GM18907 (cell line): ENCODE data around the gene GPR78.
A peak's percentile ranks its signal among the peaks of the same experiment; 100 is the strongest.

Source experiments
- ATAC-seq: cut with Tn5 transposase; IDR thresholded peaks from one replicate; pipeline ENCODE4 v1.9.1; 2021; ENCODE audit warnings: mild to moderate bottlenecking, moderate library complexity; ENCODE audit not compliant: unreplicated experiment

GPR78 gene, protein sequence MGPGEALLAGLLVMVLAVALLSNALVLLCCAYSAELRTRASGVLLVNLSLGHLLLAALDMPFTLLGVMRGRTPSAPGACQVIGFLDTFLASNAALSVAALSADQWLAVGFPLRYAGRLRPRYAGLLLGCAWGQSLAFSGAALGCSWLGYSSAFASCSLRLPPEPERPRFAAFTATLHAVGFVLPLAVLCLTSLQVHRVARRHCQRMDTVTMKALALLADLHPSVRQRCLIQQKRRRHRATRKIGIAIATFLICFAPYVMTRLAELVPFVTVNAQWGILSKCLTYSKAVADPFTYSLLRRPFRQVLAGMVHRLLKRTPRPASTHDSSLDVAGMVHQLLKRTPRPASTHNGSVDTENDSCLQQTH

DNA sequence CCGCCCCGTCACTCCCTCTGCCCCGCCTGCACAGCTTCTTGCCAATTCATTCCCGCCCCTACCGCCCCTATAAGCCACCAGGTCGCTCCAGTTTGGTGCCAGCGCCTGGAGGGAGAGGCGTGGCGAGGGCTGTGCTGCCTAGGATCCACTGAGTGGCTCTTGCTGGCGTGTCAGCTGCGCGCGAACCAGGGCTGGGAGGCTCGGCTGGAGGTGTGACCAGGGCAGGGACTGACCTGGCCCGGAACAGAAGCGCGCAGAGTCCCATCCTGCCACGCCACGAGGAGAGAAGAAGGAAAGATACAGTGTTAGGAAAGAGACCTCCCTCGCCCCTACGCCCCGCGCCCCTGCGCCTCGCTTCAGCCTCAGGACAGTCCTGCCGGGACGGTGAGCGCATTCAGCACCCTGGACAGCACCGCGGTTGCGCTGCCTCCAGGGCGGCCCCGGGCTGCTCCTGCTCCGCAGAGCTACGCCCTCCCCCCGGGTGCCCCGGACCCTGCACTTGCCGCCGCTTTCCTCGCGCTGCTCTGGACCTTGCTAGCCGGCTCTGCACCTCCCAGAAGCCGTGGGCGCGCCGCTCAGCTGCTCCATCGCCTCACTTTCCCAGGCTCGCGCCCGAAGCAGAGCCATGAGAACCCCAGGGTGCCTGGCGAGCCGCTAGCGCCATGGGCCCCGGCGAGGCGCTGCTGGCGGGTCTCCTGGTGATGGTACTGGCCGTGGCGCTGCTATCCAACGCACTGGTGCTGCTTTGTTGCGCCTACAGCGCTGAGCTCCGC, at the start of gene GPR78:
GPR78 (plus strand) TSS at position 72 of the 773 bp plus-strand sequence; CDS start at position 663, 591 bp downstream.
- no peak for ATAC-seq

DNA sequence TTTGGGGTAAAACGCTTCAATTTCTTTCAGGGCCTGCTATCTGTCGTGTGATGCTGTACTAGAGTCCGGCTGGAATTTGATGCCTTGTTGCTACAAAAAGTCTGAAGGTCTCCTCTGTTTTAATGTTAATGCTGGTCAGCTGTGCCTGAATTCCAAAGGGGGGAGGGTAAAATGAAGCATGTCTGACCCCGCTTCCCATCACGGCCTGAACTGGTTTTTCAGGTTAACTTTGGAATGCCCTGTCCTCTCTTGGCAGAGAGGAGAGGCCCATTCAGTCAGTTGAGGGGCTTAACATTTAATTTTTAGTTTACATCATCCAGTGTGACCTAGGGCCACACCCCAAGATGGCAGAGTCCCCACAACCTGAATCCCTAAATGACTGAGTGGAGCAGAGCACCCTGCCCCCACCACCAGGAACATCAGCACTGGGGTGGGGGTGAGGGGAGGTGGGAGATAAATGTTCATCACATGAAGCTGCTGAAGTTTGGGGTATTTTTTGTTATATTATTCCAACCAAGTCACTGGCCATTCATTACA, 47.9 kb upstream of the GPR78 start:
- no peak for ATAC-seq

DNA sequence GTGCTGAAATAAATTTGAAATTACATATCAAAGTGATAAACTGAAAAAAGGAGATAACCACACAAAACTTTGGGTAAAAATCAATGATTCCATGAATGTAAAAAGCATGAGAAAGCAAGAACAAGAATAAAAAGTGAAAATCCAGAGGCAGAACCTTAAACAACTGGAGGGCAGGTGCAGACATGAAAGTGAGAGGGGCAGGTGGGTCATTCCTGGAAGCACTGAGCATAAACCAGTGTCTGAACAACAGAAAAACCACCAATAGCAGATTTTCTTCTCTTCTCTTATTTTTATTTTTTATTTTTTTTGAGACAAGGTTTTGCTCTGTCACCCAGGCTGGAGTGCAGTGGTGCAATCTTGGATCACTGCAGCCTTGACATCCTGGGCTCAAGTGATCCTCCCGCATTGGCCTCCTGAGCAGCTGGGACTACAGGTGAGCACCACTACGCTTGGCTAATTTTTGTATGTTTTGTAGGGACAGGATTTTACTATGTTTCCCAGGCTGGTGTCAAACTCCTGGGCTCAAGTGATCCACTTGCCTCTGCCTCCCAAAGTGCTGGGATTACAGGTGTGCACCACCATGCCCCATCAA, 46.8 kb upstream of the GPR78 start:
- no peak for ATAC-seq

DNA sequence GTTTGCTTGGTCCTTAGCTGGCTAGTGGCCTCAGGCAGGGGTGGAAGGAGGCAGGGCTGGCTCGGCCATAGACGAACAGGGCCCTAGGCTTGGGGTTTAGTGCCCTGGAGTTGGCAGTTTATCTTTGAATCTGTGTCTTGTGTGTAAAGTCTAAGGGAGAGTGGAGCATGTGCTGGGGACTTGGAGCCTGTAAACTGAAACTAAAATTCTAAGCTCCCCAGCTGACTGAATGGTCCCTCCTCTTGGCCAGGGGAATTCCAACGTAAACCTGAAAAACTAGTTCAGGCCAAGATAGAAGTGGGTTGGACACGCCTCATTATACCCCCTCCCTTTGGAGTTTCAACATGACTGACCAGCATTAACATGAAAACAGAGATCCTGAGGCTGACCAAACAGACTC, 46.1 kb upstream of the GPR78 start:
- ATAC-seq: peak; percentile 88

DNA sequence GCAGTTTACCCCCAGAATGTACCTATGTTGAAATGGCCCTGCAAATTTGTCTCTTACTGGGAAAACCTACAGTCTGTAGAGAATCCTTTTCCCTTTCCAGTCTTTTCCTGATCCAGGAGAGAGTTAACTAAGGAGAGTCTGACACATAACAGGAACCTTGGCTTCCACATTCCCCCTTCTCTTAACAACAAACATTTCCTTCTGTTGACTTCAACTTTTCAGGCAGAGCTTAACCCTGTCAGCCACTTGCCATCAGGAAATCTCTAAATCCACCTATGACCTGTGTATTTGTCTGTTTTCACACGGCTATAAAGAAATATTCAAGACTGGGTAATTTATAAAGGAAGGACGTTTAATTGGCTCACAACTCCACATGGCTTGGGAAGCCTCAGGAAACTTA, 45.6 kb upstream of the GPR78 start:
- ATAC-seq: no peak

DNA sequence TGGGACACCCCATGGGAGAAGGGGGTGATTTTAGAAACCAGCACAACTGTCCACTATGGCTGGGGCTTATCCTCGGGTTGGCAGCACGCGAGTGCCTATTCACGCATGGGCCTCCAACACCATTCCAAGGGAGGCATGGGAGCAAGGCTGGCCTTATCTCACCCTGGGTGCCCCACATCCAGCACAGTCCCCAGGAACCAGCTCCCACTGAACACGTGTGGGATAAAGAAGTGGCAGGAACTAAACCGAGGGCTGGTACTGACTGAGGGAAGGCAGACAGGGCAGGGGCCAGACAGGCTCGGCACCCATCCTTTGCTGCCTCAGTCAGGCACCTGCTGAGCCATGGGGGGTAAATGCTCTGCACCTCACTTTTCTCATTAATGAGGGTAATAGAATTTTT, 43.7 kb upstream of the GPR78 start:
- ATAC-seq: no peak

DNA sequence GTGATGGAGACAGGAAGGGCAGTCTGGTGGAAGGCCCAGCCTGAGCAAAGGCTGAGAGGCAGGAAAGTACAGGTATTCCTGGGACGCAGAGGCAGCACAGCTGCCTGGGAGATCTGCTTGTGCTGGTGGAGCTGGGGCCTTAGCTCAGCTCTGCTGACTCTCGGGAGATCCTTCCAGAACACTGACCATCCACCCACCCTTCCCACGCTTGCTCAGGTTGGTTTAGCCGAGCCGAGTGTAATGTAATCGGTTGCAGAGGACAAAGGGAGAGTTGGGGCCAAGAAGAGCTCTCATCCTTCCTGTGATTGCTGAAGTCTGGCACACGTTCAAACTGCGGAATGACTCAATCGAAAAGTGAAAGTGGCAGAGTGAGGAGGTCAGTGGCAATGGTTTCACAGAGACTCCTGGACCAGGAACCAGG, 43.1 kb upstream of the GPR78 start:
- peak; percentile 43 for ATAC-seq

DNA sequence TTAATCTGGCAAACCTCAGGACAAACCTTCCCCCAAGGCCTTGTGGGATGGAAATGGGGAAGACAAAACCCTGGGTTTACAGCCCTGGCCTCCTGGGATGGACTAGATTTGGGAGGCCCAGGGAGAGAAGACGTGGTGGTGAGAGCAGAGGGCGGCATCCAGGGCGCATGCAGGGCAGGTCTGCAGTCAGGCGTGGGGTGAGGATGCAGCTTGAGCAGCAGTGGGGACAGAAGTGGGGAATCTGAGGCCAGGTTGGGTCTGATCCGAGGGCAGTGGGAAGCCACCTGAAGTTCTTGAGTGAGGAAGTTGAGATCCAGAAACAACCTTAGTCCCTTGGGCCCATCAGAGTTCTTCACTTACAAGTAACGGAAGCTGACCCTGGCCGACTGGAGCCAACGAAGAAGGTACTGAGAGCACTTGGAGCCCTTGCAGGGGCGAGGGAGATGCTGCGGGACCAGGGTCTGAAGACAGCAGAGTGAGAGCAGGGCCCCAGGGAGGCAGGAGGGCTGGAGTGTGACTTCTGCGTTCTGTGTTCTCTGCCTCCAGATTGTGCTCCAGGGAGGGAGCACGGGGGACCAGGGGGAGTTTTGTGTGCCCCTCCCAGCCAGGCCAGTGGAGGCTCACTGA, 42.0 kb upstream of the GPR78 start:
- ATAC-seq: no peak

DNA sequence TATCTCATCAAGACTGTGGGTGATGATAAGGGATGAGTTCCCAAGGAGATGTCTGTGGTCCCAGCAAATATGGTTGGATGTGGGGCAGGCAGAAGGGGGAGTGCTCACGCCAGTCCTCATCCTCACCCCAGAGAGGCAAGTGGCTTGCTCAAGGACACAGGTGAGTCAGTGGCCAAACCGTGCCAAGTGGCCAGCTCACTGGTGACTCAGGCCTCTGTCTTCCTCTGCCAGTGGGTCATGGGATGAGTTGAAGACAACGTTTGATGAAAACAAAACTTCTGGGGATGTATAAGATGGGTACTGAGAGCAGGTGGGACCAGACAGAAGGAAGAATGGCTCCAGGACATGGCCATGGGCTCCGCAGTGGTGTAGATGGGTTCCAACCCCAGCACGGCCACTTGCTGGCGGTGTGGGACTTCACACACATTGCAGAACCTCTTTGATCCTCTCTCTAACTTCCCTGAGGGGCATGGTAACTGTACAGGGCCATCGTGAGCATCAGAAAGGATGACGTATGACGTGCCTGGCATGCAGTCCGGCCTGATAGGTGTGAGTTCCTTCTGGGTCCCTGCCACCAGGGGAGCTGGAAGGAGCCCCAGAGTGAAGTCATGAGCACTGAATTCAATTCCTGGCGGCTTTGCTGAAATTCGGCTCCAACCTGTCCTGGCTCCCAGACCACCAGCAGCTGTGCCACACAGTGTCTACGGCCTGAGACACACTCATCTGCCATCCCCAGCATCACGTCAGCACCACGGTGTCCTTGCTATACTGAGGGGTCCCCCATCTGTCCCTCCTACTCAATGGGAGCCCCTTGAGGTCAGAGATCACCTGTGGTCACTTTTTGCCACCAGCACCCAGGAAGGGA, 41.3 kb upstream of the GPR78 start:
- ATAC-seq: no peak

DNA sequence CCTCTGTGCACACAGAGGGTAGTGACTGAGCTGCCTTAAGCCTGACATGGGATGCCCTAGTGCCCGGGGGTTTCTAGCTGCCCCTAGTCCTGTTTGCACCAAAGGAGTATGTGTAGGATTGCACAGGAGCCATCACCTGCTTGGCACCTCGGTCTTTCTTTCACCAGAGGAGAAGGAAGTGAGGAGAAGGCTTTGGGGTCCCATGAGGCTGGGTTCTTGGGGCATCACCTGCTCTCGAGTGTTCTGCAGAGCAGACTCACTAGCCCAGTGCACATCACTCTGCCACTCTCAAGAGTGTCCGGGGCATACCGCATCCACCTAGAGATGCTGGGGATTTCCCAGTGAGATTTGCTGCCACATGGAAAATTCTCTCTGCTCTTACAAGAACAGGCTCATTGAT, 40.5 kb upstream of the GPR78 start:
- ATAC-seq: peak; percentile 35

DNA sequence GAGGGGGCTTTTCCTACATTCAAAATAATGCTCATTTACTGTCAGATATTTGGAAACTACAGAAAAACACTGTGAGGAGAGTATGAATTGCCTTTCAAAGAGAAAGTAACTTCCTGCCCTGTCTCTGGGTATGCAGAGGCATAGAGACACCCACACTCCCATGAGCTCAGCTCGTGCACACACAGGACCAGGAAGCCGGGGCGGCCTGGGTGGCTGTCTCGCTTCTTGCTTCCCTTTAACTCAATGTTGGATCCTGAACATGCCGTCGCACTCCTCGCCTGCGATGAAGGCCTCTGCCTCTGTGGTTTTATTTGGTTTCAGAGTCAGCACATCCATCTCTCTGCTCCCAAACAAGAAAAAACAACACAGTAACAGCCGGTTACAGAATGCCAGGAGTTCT, 40.1 kb upstream of the GPR78 start:
- peak; percentile 58 for ATAC-seq

DNA sequence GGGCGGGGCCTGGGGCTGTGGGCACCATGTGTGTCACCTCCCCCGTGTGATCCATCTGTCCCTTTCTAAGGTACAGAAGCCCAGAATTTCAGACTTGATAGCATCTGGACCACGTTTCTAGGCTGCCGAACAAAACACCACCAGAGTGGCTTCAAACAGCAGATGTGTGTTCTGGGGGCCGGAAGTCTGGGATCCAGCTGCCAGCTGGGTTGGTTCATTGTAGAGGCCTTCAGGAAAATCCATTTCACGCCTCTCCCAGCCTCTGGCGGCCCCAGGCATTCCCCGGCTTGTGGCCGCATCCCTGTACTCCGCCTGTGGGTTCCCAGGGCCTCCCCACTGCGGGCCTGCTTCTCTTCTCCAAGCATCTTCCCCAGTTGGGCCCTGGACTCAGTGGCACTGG, 39.6 kb upstream of the GPR78 start:
- ATAC-seq: no peak

DNA sequence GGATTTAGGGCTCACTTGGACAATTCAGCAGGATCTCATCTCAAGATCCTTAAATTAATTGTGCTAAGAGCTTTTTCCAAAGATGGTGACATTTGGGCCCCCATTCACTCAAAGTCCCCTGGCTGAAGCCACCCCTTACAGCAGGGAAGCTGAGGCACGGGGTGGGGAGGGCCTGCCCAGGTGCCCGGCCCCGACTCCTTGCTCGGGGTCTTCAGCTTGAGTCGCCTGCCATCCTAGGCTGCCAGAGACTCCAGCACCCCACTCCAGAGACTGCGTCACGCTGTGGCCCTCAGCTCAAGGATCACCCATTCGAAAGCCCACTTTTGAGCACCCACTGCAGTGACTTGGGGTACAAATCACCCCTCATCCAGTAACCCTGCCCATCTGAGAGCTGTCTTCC, 39.2 kb upstream of the GPR78 start:
- ATAC-seq: no peak

DNA sequence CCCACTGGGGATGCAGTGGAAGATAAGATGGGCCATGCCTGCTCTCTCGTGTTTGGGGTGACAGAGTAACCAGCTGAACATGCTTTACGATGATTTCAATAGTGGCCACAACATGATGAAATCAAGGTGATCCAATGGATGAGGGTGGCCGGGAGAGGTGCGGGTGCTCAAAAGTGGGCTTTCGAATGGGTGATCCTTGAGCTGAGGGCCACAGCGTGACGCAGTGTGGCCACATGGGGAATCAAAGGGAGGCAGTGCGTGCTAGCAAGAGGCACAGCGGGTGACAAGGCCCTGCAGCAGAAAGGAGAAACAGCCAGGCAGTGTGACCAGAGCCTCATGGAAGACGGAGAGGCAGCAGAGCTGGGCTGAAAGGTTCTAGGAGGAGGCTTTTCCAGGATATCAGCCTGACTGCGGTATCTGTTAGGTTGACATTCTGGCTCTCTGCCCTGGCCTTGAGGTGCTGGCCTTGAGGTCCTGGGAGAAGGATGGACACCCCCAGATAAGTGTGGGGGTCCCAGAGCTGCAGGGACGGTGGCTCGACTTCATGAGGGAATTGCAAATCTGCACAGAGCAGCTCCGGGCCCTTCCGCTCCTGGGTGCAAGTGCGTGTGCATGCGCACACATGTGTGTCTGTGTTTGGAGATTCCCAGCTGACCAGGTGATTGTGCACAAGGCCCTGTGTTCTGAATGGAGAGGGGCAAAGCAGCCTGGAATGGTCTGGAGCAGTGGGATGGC, 38.0 kb upstream of the GPR78 start:
- no peak for ATAC-seq

DNA sequence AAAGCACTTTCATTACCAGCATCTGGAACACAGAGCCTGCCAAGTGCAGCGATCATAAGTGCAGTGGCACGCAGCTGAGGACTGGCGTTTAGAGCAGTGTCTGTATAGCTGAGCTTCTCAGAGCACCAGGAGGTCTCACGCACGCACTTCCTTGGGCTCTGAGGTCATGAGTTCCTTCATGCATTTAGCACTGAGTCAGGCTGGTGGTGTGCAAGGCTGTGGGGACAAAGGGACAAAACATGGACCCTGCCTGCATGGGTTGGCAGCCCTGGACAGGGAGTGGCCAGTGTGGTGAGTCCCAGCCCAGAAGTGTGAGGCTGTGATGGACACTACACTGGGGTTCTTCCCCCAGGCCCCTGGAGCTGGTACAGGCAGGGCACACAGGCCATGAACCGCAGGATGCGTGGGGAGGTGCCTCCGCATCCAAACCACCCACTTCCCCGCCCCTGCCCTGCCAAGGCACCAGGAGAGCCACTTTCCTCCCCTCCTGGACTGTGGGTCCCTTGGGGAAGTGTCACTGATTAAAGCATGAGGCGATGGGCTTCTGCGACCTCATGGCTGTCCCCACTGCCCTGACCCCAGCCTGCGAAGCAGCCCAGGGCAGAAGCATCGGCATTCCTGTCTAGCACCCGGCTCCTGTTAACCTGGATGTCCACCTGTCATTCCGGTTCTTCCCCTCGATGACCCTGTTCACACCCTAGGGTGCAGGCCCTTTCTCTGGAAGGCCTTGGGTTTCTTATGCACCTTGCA, 37.2 kb upstream of the GPR78 start:
- no peak for ATAC-seq

DNA sequence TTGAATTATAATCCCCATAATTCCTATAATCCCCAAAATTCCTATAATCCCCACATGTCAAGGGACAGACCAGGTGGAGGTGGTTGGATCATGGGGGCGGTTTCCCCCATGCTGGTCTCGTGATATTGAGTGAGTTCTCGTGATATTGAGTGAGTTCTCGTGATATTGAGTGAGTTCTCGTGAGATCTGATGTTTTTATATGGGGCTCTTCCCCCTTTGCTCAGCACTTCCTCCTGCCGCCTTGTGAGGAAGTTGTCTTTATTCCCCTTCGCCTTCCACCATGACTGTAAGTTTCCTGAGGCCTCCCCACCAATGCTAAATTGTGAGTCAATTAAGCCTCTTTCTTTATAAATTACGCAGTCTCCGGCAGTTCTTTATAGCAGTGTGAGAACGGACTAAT, 36.6 kb upstream of the GPR78 start:
- ATAC-seq: no peak

DNA sequence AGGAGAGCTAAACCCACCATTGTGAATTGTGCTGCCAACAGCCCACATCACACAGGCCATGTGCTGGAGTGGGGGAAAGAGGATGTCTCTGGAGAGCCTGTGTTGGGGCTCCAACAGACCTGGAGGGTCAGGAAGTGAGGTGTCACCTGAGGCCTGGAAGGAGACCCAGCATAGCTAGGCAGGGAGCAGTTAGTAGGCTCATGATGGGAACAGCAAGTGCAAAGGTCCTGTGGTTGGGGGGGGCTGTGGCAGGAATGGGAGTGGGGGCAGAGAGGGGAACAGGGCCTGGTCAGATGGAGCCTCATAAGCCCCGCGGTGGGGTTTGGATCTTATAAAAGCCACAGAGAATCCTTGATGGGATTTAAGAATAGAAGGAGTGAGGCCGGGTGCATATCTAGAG, 35.9 kb upstream of the GPR78 start:
- ATAC-seq: no peak

DNA sequence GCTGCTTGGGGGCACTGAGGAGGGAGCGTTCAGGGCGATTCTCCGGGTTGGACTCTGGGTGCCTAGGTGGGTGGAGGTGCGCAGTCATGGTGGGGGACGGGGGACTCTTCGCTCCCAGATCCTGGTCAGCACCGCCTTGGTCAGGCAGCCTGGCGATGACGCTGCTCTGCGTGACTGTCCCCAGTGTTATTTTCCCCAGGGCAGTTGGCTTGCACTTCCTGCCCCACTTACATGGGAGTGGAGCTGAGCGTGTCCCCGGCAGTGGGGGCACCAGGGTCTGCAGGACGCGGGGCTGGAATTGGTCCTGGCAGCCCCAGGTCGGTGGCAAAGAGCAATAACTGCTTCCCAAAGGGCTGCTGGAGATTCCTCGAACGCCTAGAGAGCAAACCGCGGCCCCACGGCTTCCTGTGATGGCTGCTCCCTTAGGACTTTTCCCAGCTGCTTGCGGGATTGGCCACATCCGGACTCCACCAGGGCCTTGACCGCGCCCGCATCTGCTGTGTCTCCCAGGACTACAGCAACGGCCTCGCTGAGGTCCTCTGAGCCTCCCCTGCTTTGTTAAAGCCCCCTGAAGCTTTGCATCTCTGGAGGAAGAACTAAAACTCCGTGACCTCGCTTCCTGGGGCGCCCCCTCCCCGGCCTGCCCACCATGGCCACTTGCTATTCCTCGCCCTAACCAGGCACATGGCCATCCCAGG, 35.3 kb upstream of the GPR78 start:
- ATAC-seq: no peak
